ENCODE measurements around the gene BCL11A.

DNA sequence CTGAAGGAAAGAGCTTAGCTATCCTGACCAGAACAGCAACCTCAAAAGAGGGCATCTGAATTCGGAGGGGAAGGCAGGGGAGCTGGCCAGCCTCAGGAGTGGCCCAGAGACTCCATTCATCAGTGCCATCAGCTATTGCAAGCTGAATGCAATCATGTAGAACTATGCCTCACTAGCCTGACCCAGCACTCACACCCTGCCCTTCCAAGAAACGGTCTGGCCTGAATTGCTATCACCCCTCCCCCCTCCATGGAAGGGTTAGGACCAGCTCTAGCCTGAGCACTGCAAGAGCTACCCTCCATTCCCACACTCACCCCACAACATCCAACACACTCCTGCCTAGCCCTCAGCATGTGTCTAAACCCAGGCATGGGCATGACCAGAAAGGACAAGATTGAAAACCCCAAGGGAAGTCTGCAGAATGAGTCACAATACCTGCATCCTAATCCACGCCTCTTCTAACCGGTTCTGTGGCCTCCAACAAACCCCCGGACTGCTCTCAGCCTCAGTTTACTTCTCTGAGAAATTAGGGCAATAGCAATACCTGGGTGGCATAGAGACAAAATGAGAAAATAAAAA lies 120.3 kb downstream of the BCL11A start:
- TF ChIP-seq CTCF (IDR thresholded peaks at IDR 0.05) (no peak), POLR2AphosphoS5 (IDR thresholded peaks at IDR 0.05) (no peak), POLR2A (IDR thresholded peaks at IDR 0.05) (no peak)

Data from upper lobe of left lung (tissue), 4 donors.